HG03060 (cell line): ENCODE results near the gene ANGPTL5.
"Not testable (repeated sequence)": the region's sequence is repeated elsewhere in the genome, so short reads cannot be mapped to it uniquely, and the experiment has no call there.

Experiments used
- ATAC-seq: cut with Tn5 transposase; IDR thresholded peaks from one replicate; pipeline ENCODE4 v1.9.1; 2021; ENCODE audit warnings: low read depth, moderate number of reproducible peaks; ENCODE audit not compliant: unreplicated experiment

Gene ANGPTL5

DNA sequence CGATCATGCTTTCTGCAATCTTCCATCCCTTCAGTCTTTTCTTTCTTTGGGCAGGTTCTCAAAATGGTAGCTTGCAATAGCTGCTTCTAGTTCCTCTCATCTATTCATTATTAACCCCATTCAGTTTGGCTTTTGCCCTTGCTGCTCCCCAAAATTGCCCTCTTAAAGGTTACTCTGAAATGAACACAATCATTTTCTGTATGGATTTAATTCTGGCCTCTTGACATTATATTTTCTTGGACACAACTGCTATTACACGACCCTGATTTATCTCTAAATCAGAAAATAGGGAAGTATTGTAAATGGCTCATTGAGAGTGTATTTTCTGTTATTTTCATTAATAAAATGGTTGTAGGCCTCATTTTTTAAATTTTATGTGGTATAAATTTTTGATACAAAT is at the start of gene ANGPTL5:
TSS of gene ANGPTL5 (minus strand) at position 101 of the 400 bp plus-strand sequence. CDS start 8,613 bp downstream, outside the sequence.
- no peak for ATAC-seq

DNA sequence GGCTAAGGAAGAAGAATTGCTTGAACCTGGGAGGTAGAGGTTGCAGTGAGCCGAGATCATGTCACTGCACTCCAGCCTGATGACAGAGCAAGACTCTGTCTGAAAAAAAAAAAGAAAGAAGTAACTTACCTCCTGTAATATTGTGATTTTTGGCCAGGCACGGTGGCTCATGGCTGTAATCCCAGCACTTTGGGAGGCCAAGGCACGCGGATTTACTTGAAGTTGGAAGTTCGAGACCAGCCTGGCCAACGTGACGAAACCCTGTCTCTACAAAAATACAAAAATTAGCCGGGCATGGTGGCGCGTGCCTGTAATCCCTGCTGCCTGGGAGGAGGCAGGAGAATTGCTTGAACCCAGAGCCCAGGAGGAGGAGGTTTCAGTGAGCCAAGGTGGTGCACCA is 47.9 kb upstream of the ANGPTL5 start:
- ATAC-seq = not testable (repeated sequence)

DNA sequence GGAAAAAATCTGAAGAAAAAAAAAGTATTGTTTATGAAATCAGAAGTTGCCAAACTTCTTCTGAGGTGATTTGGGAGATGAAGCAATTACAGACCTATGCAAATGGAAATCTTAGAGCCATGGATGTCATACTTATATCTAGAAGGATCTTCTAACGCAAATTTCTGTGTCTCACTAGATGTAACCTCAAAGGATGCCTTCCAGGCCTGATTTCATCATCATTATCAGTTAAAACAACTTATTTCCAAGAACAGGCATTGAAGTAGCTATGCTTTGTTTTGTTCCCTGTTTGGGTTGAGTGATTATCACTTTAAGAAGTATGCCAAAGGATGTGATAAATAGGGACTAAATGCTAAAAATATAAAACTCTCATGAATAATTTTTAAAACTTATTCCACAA is 43.9 kb upstream of the ANGPTL5 start:
- ATAC-seq = no peak

DNA sequence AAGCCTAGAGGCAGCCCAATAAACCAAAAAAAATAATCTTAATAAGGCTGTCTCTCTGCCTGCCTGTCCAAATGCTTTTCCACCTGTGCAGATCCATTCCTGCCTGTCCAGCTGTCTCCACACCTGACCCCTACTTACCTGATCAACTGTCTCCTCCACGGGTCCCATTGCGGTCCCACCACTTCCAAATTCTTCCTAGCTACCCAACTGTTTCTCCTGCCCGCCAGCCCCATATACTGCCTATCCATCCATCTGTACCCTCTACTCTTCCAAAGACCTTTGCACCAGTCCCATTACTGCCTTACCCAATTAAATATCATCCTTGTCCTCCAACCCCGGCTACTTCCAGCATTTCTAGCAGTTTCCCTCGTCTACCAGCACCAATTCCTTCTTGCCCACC is 39.4 kb upstream of the ANGPTL5 start:
- ATAC-seq = no peak

DNA sequence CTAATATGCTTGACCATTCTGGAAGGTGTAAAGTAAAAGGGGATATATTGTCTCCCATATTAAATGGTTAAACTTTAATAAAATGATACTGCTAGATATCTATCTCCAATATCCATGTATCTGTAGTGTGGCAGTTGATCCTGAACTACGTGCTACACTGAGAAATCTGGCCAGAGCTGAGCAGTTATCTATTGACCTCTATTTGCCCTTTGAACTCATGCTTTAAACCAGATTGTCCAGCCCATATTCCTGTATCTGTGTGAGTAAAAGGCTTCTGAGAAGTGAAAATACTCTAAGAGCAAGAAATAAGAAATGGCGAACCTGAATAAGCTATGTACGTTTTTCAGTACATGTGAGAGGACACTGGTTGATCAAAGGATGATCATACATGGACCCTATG is 39.0 kb upstream of the ANGPTL5 start:
- no peak for ATAC-seq

DNA sequence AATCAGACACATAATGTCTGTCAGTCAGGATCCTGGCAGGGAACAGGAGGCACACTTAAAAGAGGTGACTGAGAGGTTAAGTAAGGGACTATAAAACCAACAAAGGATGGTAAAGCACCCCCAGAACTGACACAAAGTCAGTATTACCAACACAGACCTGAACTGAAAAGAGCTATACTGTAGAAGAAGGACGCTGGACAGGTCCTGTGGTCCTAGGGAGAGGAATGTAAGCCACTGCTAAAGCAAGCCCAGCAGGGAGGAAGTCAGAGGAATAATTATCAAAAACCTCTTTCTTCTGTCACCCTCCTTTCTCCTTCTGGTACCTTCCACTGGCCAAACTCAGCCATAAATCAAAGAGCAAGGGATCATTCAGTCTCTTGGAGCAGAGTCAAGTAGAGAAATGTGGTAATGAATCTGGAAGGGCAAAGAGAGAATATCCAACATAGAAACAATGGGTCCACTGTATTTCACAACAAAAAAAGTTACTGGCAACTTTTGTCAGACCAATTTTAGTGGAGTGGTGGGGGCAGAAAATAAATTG is 33.4 kb upstream of the ANGPTL5 start:
- no peak for ATAC-seq

DNA sequence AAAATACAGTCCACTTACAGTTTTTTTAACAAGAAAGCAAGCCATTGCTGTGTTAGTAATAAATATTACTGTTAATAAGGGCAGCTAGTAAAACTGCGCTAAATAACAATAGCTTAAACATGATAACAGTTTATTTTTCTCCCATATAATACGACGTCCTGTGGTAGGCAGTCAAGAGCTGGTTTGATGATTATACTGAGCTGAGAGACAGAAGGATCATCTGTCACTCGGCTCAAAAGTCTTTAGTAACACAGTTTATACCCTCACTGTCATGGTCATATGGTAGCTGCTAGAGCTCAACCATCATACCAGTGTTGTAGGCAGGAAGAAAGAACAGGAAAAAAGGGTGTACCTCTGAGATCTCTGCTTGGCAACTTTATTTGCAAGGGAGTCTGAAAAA is 29.1 kb upstream of the ANGPTL5 start:
- no peak for ATAC-seq

DNA sequence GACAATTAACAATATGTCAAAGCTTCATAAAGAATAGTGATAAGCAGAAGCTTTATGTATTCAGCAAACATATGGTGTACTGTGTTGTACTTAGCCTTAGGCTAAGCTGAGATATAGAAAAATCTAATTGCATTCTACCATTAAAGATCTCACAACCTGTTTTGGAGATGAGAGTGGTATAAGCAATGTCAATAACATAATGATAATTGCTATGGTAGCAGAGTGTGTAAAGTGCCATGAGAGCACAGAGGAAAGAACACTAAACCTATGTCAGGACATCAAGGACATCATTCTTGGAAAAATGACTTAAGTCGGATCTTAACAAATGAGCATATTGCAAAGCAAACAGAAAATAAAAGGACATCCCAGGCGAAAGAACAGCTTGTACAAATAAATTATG is 28.6 kb upstream of the ANGPTL5 start:
- no peak for ATAC-seq

DNA sequence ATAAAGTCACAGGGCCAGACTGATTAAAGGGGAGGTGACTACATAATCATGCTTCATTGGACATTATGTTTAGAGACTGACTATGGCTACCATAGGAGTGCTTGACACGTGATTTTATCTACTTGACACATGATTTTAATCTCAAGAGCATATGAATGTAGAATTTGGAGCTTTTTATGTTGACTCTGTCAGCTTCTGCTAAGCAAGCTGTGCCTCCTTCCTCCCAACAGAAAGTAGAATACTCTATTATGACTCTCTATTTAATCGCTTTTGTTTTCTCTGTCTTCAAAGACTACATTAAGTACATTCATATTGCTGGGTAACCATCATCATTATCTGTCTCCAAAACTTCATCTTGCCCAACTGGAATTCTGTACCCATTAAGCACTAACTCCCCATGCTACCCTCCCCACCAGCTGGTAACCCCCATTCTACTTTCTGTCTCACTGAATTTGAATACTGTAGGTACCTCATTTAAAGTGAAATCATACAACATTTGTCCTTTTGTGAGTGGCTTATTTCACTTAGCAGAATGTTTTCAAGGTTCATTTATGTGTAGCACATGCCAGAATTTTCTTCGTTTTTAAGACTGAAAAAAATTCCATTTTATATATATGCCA is 24.7 kb upstream of the ANGPTL5 start:
- no peak for ATAC-seq

DNA sequence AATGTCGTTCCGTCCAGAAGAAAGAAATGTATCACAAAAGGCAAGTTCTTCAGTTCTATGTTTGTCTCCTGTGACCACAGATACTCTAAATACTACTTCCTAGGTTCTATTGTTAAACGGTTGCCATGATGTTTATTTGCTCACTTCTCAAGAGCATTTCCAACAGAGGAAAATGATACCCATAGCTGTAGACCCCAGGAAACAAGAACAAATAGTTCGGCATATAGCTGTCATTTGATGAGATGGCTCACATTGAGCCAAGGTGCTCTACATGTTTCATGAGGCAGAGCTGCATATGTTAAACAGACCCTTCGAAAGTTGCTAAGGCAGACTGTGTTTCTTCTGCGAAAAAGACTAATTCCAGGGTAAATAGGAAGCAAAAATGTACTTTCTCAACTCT is 15.4 kb upstream of the ANGPTL5 start:
- no peak for ATAC-seq

DNA sequence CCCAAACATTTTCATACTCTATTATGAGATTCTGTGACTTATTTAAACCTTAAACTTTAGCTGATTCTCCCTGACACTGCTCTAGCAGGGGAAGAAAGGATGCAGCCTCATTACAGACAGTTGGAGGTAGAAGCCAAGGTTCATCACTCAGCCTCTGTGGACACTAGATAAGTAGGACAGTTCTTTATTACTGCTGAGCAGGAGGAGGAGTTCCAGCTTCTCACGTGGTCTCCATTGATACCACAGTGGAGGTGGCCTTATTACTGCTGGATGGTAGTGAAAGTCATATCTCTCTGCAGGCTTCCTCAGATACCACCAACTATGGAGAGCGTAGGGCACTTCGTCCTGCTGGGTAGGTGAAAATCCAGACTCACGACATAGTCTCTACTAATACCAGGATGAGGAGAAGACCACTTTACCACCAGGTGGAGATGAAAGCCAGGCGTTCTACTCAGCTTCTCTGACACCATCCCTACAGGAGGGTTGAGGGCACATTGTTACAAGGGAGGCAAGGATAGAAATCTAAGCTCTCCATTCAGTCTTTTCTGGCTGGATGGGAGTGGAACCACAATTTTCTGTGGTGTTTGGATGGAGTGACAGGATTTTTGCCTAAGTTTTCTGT is 13.1 kb upstream of the ANGPTL5 start:
- no peak for ATAC-seq

DNA sequence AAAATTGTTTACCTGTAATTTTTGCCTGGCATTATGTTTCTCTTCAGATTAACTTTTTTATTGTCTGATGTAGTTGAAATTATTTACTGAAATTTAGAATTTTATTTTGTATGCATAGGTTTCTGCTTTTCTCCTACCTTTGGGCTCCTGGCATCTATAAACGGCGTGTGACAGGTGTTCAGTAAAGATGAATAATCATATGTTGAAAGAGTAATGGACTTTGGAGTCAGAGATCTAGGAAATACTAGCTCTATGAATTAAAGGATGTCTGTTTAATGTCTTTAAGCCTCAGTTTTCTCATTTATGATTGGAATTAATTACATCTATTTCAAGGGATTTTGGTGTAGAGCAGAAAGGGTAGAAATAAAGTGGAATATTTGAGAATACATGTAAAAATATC is 7.2 kb upstream of the ANGPTL5 start:
- no peak for ATAC-seq

DNA sequence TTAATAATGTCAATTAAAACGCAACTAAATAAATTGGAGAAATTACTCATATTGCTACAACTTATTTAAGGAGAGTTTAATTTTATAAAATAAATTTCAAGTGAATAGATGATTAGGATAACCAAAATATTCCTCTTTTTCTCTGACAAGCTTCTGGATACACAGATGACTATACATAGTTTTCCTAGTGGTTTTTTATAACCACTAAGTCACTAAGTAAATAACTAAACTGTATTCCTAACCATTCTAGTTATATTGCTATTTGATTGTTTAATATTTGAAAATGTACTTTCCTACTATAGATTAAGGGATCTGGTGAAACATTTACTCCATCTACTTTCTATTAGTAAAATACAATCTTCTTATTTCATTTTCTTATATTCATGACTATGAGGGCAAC is 4.7 kb upstream of the ANGPTL5 start:
- ATAC-seq = no peak

DNA sequence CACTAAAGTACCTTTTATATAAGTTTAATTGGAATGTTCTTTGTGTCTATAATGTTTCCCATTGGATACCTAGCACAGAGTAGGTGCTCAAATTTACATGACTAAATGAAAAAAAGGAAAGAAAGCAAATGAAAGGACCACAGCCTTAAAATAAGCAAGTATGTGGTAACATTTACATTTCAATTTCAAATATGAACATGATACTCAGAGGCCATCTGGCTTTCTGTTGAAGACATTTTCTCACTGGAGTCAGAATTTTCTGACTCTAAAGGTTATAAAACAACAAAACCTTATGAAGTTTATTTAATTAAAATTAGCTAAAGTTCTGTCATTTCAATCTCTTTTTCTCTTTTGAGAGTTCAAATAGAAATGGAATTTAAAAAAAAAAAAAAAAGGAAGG is 904 bp upstream of the ANGPTL5 start:
- no peak for ATAC-seq

DNA sequence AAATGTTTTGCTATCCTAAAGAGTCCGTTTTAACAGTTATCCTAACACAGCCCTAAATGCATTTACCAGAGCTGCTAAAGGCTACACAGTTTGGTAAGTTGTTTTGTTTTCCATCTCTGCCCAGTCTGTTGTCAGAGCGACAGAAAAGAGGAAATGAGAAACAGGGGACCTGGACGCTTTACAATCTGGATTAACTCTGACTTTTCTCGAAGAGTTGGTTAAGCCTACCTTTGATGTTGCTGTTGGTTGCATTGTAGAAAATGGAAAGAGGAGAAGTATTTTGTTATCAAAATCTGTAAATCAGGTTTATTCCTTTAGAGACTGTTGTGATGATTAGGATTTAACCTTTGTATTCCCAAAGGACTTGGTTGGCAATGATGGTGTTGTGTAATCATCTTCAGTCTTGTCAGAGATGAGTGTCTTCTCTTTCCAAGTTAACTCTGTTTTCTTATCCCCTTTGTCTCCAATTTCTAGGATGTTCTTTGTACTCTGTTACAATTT is 481 bp downstream of the ANGPTL5 start:
- no peak for ATAC-seq

DNA sequence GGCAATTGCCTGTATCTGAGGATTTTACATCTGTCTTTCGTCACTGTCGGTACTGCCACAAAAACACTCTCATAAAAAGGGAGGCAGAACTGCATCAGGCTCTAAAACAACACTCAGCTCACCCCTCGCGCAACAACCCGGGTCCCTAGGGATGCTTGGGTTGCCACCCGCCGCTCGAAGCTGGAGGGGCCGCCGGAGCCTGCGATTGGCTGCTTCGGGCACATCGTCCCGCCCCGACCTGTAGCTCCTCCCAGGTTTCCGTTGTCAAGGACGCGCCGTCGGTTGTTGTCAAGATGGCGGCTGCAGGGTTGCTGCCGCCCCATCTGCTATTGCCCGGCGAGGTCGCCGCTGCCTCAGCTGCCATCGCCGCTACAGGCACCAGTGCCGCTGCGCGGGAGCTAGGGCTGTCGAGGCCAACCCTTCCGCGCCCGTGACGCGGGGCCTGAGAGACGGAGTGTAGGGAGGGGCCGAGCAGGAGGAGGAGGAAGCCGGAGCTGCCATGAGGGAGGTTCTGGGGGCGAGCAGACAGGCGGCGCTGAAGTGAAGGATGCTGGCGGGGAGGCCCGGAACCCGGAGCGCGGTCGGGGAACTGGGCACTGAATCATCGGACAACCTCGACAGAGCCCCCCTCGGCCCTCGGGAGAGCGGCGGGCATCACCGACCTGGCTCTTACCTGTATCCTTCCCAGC is 1.4 kb downstream of the ANGPTL5 start, which contains the start of gene CEP126:
TSS of gene CEP126 (plus strand) at position 273 of the 689 bp plus-strand sequence. CDS start at position 548, 275 bp downstream.
- peak; percentile 98 for ATAC-seq

DNA sequence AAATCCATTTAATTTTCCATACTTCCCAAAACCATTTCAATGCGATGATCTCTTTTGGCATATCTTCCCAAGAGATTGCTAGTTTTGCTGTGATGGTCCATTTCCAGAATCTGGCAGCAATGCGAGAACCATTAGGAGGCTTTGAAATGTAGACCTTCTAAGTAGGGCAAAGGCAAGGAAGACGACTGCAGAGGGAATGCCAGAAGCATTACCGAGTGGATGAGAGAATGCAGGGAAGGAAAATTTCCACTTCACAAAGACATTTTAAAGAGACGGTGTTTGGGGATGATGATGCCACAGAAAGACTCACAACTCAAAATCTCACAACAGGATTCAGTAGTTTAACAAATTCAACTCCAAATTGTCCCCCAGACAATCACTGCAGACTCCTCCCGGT is 2.0 kb downstream of the ANGPTL5 start:
- ATAC-seq = no peak

DNA sequence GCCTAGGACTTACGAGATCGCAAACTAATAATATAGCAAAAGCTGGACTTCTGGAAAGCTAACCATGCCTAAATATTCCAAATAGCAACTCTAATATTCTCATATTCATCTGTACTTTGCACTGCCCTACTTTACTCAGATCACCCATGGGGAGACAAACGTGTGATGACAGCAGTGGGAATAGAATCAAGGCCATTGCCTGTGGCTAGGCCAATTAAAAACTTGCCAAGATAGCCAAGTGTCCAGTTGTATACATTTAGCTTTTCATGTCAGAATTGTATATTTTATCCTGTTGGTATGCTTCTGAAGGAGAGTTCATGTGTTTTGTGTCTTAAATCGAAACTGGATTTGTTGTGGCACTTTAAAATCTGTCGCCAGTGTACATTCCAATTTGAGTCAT is 2.7 kb downstream of the ANGPTL5 start:
- ATAC-seq = no peak

DNA sequence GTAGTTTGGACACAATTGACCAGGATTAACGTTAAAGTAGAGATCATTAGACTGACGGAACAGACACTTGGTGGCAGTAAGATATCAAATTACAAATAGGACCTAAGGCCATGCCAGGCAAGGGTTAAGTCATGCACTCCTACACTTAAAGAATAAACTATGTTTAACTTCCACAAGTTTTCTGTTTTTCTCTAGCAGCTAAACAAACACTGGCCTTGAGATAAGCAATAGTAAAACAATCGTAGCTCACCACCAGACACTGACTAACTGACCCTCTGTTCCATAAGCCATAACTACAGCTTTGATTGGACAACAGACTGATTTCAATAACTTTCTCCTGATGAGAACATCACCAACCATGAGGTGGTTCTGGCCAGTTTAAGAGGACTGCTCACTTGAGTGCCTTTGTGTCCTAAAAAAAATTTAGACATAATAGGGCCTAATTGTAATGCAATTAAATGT is 3.5 kb downstream of the ANGPTL5 start:
- ATAC-seq = no peak

DNA sequence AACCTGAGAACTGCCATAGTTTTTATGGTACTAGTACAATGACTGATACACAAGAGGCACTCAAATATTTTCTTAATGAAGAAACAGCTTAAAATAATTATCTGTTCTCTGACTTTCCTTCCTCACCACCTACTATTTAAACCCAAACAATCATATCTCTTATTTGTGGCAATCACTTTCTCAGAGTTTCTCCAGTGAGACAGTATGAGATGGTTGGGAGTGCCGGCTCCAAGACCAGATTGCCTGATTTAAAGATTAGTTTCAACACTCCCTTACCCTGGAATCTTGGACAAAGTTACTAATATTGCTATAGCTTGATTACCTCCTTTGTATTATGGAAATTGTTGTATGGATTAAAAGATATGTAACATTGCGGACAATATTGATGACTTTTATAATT is 7.2 kb downstream of the ANGPTL5 start:
- ATAC-seq = no peak

DNA sequence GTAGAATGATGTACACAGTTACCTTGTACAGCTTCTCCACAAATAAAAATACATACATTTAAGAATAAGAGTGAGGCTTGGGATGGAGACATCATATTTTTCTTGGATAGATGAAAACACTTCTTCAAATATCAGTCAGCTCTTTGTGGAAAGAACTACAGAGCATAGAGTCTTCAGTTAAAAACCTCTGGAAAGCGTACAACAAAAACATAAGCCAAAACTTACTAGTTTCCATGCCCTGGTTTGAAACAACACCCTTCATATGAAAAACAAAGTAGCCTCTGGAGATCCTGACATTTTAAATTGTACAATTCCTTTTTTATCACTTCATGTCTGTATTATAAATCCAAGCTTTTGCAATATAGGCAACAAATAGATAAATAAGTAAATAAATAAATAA is 8.5 kb downstream of the ANGPTL5 start:
- no peak for ATAC-seq
